ENCODE data around the gene ZNF662. TPM values are rescaled to one million over a fixed set of nuclear protein-coding genes. Genes with fewer than 3 reads are reported as not detected.
A peak's percentile ranks its signal among the peaks of the same experiment; 100 is the strongest.
"Not testable (repeated sequence)": the region's sequence is repeated elsewhere in the genome, so short reads cannot be mapped to it uniquely, and the experiment has no call there.

Gene ZNF662
- total RNA-seq, 4 donors from 2014 or later: 2.2 to 6.0 (median 4.9) TPM

DNA sequence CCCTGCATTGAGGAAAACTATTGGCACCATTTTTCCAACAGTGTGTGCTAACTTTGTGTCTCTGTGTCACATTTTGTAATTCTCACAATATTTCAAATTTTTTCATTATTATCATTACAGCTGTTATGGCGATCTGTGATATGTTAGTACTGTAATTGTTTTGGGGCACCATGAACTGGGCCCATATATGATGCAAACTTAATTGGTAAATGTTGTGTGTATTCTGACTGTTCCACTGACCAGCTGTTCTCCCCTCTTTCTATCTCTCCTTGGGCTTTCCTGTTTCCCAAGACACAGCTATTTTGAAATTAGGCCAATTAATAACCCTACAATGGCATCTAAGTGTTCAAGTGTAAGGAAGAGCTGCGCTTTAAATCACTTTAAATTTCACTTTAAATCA is 28.1 kb upstream of the ZNF662 start:
- no peaks in the 10 kb centered on the region for H3K9me3 ChIP-seq
- no peak overlapping the region for H3K27ac ChIP-seq
- no peak for TF ChIP-seq EP300 (IDR thresholded peaks at IDR 0.05; ENCODE audit: low read depth)
- TF ChIP-seq POLR2A (IDR thresholded peaks at IDR 0.05): no peak
- TF ChIP-seq, protein P1, sequence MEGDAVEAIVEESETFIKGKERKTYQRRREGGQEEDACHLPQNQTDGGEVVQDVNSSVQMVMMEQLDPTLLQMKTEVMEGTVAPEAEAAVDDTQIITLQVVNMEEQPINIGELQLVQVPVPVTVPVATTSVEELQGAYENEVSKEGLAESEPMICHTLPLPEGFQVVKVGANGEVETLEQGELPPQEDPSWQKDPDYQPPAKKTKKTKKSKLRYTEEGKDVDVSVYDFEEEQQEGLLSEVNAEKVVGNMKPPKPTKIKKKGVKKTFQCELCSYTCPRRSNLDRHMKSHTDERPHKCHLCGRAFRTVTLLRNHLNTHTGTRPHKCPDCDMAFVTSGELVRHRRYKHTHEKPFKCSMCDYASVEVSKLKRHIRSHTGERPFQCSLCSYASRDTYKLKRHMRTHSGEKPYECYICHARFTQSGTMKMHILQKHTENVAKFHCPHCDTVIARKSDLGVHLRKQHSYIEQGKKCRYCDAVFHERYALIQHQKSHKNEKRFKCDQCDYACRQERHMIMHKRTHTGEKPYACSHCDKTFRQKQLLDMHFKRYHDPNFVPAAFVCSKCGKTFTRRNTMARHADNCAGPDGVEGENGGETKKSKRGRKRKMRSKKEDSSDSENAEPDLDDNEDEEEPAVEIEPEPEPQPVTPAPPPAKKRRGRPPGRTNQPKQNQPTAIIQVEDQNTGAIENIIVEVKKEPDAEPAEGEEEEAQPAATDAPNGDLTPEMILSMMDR (IDR thresholded peaks at IDR 0.05): no peak
- TF ChIP-seq POLR2AphosphoS5 (IDR thresholded peaks at IDR 0.05): no peak
- H3K4me1 ChIP-seq: peaks cover 3 to 10% (median 7%) of the 10 kb centered on the region in 4 donors
- intact Hi-C loops (cut with DNase I; ENCODE audit: low total_unique reads): no loop called here
- no peaks in the 10 kb centered on the region for H3K36me3 ChIP-seq
- in situ Hi-C loops (cut with MboI; ENCODE audit: low pct_ligation_motif_present in 1 of 4, low pct_unique_long_range_greater_than_20kb in 1 of 4, low sequenced_read_pairs in 3 of 4): loop anchor here in 1 of 4 donors (25.0 kb wide), 1 partner anchor 641 kb away; no protein-coding TSS in a partner anchor
- WGBS, 2 donors (ENCODE audit: low coverage in 1 of 2): 88 to 94% methylated on average over 2 of the region's 2 CpGs
- no peaks in the 10 kb centered on the region for H3K27me3 ChIP-seq
- DNase-seq: no peak
- H3K4me3 ChIP-seq: no peak overlapping the region

DNA sequence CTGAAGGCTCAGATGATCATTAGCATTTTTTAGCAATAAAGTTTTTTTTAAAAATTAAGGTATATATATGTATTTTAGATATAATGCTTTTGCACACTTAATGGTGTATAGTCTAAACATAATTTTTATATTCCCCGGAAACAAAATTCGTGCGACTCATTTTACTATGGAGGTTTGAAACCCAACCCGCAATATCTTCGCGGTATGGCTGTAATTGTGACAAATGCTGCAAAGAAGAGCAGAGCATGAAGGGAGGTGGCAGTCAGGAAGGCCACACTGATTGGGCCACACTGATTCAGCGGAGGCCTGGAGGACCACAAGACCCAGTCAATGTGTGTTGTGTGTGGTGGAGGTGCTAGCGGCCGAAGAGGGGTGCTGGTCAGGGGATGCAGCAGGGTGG is 25.8 kb upstream of the ZNF662 start:
- no peaks in the 10 kb centered on the region for H3K27me3 ChIP-seq
- intact Hi-C loops (cut with DNase I; ENCODE audit: low total_unique reads): no loop called here
- no peak for DNase-seq
- no peaks in the 10 kb centered on the region for H3K36me3 ChIP-seq
- H3K4me3 ChIP-seq: peak overlapping the region in 2 of 4 donors; percentile 51 to 62
- no peak overlapping the region for H3K27ac ChIP-seq
- in situ Hi-C loops (cut with MboI; ENCODE audit: low pct_ligation_motif_present in 1 of 4, low pct_unique_long_range_greater_than_20kb in 1 of 4, low sequenced_read_pairs in 3 of 4): loop anchor here in 1 of 4 donors (25.0 kb wide), 1 partner anchor 643 kb away; no protein-coding TSS in a partner anchor
- H3K9me3 ChIP-seq: no peaks in the 10 kb centered on the region
- H3K4me1 ChIP-seq: peaks cover 3 to 10% (median 7%) of the 10 kb centered on the region in 4 donors
- 88 to 91% methylated on average over 6 to 9 of the region's 9 CpGs for WGBS, 2 donors (ENCODE audit: low coverage in 1 of 2)
- TF ChIP-seq, protein P1 (IDR thresholded peaks at IDR 0.05): no peak
- TF ChIP-seq POLR2A (IDR thresholded peaks at IDR 0.05) (no peak), POLR2AphosphoS5 (IDR thresholded peaks at IDR 0.05) (no peak), EP300 (IDR thresholded peaks at IDR 0.05; ENCODE audit: low read depth) (no peak)

DNA sequence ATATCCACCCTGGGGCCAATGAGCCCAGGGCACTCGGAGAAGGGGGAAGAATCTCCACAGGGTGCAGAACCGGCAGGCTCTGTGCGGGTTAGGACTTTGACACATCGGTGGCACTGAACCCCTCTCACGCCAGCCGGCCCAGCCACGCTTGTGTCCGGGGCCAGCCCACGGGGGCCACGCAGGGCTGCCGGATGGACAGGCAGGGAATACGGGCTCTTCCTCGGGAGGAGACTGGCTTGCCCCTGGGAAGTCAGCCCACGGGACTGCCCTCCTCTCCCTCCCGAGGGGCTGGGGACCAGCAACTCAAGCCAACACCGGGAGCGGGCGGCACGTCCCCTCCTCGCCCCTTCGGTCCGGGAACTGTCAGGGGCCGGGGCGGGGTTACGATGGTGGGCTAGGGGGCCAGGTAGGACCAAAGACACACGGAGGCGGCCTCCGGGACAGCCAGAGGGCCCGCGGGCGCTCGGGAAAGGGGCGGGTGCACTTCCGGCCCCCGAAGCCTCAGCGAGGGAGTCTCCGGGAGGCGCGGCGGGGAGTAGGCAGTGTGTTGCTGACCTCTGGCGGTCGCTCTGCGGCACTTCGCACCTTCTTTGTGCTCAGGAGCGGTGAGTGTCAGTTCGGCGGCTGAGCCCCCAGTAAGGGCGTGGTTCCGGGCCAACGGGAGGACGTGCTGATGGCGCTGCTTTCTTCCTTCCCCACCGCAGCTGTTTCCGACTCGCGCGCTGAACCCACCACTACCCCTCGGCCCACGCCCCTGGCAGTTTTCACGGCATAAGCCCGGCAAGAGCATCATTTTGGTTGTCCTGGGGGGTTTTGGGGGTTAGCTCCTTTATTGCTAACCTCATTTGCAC is 25.1 kb upstream of the ZNF662 start:
- WGBS, 2 donors (ENCODE audit: low coverage in 1 of 2): 3% methylated on average over 57 of the region's 61 CpGs; no CpG with 5 or more reads in 1 of the 2 donors
- intact Hi-C loops (cut with DNase I; ENCODE audit: low total_unique reads): loop anchor here (1.0 kb wide), 1 partner anchor 100 kb away; no protein-coding TSS in a partner anchor
- in situ Hi-C loops (cut with MboI; ENCODE audit: low pct_ligation_motif_present in 1 of 4, low pct_unique_long_range_greater_than_20kb in 1 of 4, low sequenced_read_pairs in 3 of 4): loop anchor here in 1 of 4 donors (25.0 kb wide), 1 partner anchor 644 kb away; no protein-coding TSS in a partner anchor

DNA sequence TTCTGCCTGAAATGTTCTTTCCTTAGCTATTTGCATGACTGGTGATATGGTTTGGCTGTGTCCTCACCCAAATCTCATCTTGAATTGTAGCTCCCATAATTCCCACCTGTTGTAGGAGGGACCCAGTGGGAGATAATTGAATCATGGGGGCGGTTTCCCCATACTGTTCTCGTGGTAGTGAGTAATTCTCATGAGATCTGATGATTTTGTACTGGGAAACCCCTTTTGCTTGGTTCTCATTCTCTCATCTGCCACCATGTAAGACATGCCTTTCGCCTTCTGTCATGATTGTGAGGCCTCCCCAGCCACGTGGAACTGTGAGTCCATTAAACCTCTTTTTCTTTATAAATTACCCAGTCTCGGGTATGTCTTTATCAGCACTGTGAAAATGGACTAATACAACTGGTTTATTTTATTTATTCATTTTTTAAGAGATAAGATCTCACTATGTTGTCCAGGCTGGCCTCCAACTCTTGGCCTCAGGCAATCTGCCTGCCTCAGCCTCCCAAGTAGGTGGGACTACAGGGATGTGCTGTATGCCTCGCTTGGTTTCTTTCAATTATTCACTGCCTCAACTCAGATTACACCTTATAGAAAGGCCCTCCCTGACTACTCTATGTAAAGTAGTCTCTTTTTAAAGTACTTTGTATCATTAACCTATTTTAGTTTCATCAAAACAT is 22.6 kb upstream of the ZNF662 start:
- H3K9me3 ChIP-seq; H3K27ac ChIP-seq; H3K27me3 ChIP-seq; H3K4me3 ChIP-seq; DNase-seq; H3K36me3 ChIP-seq; intact Hi-C loops (cut with DNase I; ENCODE audit: low total_unique reads): not testable (repeated sequence)
- 74 to 89% methylated on average over 5 to 6 of the region's 6 CpGs for WGBS, 2 donors (ENCODE audit: low coverage in 1 of 2)
- in situ Hi-C loops (cut with MboI; ENCODE audit: low pct_ligation_motif_present in 1 of 4, low pct_unique_long_range_greater_than_20kb in 1 of 4, low sequenced_read_pairs in 3 of 4): loop anchor here in 1 of 4 donors (25.0 kb wide), 1 partner anchor 646 kb away; no protein-coding TSS in a partner anchor
- peaks cover 3 to 10% (median 7%) of the 10 kb centered on the region in 4 donors for H3K4me1 ChIP-seq

More for the DNA sequence above, 25.1 kb upstream of the ZNF662 start:
- TF ChIP-seq EP300 (IDR thresholded peaks at IDR 0.05; ENCODE audit: low read depth) (no peak), POLR2A (IDR thresholded peaks at IDR 0.05) (peak; percentile 38), POLR2AphosphoS5 (IDR thresholded peaks at IDR 0.05) (peak in 2 of 3 donors; percentile 42 to 53)
- TF ChIP-seq, protein P1 (IDR thresholded peaks at IDR 0.05): peak; percentile 90 to 92 (median 91)
- Histone ChIP-seq H3K4me3 (peak overlapping the region; percentile 44 to 89 (median 56)), H3K9me3 (no peaks in the 10 kb centered on the region), H3K27me3 (no peaks in the 10 kb centered on the region), H3K27ac (peak overlapping the region; percentile 49 to 72 (median 64)), H3K4me1 (peaks cover 3 to 10% (median 7%) of the 10 kb centered on the region in 4 donors), H3K36me3 (no peaks in the 10 kb centered on the region)
- DNase-seq: peak; percentile 88

Measured in transverse colon (tissue), 4 donors.